K562 (cell line): ENCODE data around the gene GATC. TPM values are rescaled to one million over a fixed set of nuclear protein-coding genes. Genes with fewer than 3 reads are reported as not detected.

ENCODE experiments used
- BHLHE40 ChIP-seq: IDR thresholded peaks from 2 replicates; pipeline ENCODE4 v1.6.1; 2011; ENCODE audit warnings: low read length, improper control_type of control experiment
- BRF1 ChIP-seq: IDR thresholded peaks from 3 replicates; pipeline ENCODE4 v1.6.1; 2011; ENCODE audit warnings: borderline replicate concordance, mild to moderate bottlenecking; ENCODE audit not compliant: insufficient read length; ENCODE audit errors: extremely low read depth
- CREM ChIP-seq: IDR thresholded peaks from 2 replicates; pipeline ENCODE4 v1.6.1; 2014; ENCODE audit warnings: antibody characterized with exemption, low read depth
- EZH2 ChIP-seq: IDR thresholded peaks from 2 replicates; pipeline ENCODE4 v1.6.1; 2012; ENCODE audit warnings: low read depth, mild to moderate bottlenecking, inconsistent platforms, low read length, borderline replicate concordance
- FOSL1 ChIP-seq: fragments of 200-800 bp; sonication (Bioruptor generic); conservative IDR thresholded peaks from 2 replicates; pipeline ENCODE4 v1.6.1; 2016; ENCODE audit warnings: missing genetic modification characterization, missing compliant biosample characterization
- GATAD2A ChIP-seq: fragments of 450-650 bp; IDR thresholded peaks from 2 replicates; pipeline ENCODE4 v1.6.1; 2017
- HNRNPH1 ChIP-seq: fragments of 200-400 bp; formaldehyde crosslinking; optimal IDR thresholded peaks from 2 replicates; pipeline ENCODE3; 2017; ENCODE audit warnings: low read depth, mild to moderate bottlenecking, low read length, moderate library complexity
- KLF1 ChIP-seq: fragments of 450-650 bp; IDR thresholded peaks from 2 replicates; pipeline ENCODE4 v1.6.1; 2016; ENCODE audit warnings: missing genetic modification characterization, missing compliant biosample characterization
- MXI1 ChIP-seq: IDR thresholded peaks from 2 replicates; pipeline ENCODE4 v1.6.1; 2011; ENCODE audit warnings: low read depth, mild to moderate bottlenecking, improper control_type of control experiment, low read length
- MYNN ChIP-seq, 2 experiments: sonication (generic); formaldehyde crosslinking in 1 of 2; IDR thresholded peaks; 2 replicates each; pipeline versions ENCODE4 v1.5.0 to v1.6.1; 2016 to 2020; ENCODE audit warnings: antibody characterized with exemption in 1 of 2, missing genetic modification reagents in 1 of 2
- NBN ChIP-seq: fragments of 450-650 bp; IDR thresholded peaks from 2 replicates; pipeline ENCODE4 v1.6.1; 2016; ENCODE audit warnings: low read depth, mild to moderate bottlenecking
- PHTF2 ChIP-seq: fragments of 250-450 bp; sonication (Bioruptor Pico); IDR thresholded peaks from 2 replicates; pipeline ENCODE4 v1.5.0; 2021; ENCODE audit warnings: mild to moderate bottlenecking
- PTBP1 ChIP-seq: fragments of 200-400 bp; formaldehyde crosslinking; IDR thresholded peaks from 2 replicates; pipeline ENCODE4 v1.6.1; 2017; ENCODE audit warnings: low read depth, low read length
- RCOR1 ChIP-seq, 2 experiments: IDR thresholded peaks; 2 replicates each; pipeline ENCODE4 v1.6.1; 2012; ENCODE audit warnings: low read depth in 2 of 2, low read length in 2 of 2, borderline replicate concordance in 1 of 2, improper control_type of control experiment in 1 of 2
- SPI1 ChIP-seq: IDR thresholded peaks from 2 replicates; pipeline ENCODE4 v1.6.1; 2011; ENCODE audit warnings: low read depth, low read length, control low read depth, borderline replicate concordance
- XRCC5 ChIP-seq: fragments of 200-400 bp; formaldehyde crosslinking; IDR thresholded peaks from 2 replicates; pipeline ENCODE4 v1.6.1; 2017; ENCODE audit warnings: low read depth, mild to moderate bottlenecking, low read length
- ZNF274 ChIP-seq: IDR thresholded peaks from 2 replicates; pipeline ENCODE4 v1.6.1; 2011; ENCODE audit warnings: low read depth, mild to moderate bottlenecking, low read length, moderate library complexity, borderline replicate concordance
- polyA plus RNA-seq, 8 experiments: library from polyadenylated mRNA; depleted of rRNA in 4 of 8; stranded (reverse) in 5 of 8; unstranded in 3 of 8; fragments of >200 nt; fragmentation: Nextera tagmentation in 2 of 8; fragmentation: Illumina TruSeq in 1 of 8; extraction: Ambion mirVana in 2 of 8; extraction: Trizol in 1 of 8; gene quantifications; 2 replicates each; pipeline versions ENCODE4 v1.2.1 to v1.2.3, GENCODE V29; 2011 to 2014; ENCODE audit warnings: inconsistent platforms in 1 of 8, missing spikeins in 1 of 8
- total RNA-seq, 7 experiments: library from RNA; depleted of rRNA in 6 of 7; stranded (reverse); fragments of >200 nt in 6 of 7; fragmentation: Illumina TruSeq in 2 of 7; extraction: Trizol in 2 of 7; gene quantifications; 2 replicates each; pipeline versions ENCODE4 v1.2.1 to v1.2.3, GENCODE V29; 2011 to 2021; ENCODE audit warnings: low replicate concordance in 1 of 7
- TF ChIP-seq, protein P1 (sequence below): IDR thresholded peaks from 2 replicates; pipeline ENCODE4 v1.6.1; 2012; ENCODE audit warnings: low read depth, low read length, improper control_type of control experiment, borderline replicate concordance
- TF ChIP-seq, protein P2 (sequence below): fragments of 450-650 bp; formaldehyde crosslinking; IDR thresholded peaks from 2 replicates; pipeline ENCODE4 v1.4.0; 2020; ENCODE audit warnings: mild to moderate bottlenecking, moderate library complexity
- TF ChIP-seq, protein P3 (sequence below): fragments of 250-450 bp; sonication (Bioruptor Pico); IDR thresholded peaks from 2 replicates; pipeline ENCODE4 v1.5.0; 2021; ENCODE audit warnings: mild to moderate bottlenecking, borderline replicate concordance
- TF ChIP-seq, protein P4 (sequence below), 2 experiments: fragments of 450-650 bp in 1 of 2; IDR thresholded peaks; 2 replicates each; pipeline ENCODE4 v1.6.1; 2011 to 2017; ENCODE audit warnings: low read depth in 2 of 2, antibody characterized with exemption in 1 of 2, borderline replicate concordance in 1 of 2, low read length in 1 of 2, mild to moderate bottlenecking in 1 of 2, mixed read lengths in 1 of 2; ENCODE audit not compliant: control insufficient read depth in 1 of 2

The GATC gene
- total and polyA plus RNA-seq, 9 of the 15 experiments (the other 6 are each of a cell fraction or from before 2014, with no cell fraction given) = 5.8 to 52.6 (median 28.2) TPM

DNA sequence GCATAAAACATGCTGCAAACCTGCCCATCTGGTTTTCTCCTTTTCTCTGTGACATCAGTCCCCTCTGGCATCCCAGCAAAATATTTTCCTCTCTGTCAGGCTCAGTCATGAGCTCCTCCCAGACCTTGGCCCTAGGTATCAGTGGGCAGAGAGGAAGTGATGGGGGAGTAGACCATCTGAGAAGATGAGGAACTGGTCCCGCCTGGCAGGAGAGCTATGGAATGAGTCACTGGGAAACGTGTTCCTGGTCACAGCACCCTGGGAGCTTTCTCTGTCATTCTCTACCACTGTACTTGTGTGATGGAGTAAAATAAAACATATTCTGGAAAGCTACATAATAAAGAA is 28.3 kb downstream of the GATC start (continued):
- TF ChIP-seq, protein P1, sequence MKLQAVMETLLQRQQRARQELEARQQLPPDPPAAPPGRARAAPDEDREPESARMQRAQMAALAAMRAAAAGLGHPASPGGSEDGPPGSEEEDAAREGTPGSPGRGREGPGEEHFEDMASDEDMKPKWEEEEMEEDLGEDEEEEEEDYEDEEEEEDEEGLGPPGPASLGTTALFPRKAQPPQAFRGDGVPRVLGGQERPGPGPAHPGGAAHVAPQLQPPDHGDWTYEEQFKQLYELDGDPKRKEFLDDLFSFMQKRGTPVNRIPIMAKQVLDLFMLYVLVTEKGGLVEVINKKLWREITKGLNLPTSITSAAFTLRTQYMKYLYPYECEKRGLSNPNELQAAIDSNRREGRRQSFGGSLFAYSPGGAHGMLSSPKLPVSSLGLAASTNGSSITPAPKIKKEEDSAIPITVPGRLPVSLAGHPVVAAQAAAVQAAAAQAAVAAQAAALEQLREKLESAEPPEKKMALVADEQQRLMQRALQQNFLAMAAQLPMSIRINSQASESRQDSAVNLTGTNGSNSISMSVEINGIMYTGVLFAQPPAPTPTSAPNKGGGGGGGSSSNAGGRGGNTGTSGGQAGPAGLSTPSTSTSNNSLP = no peak
- TF ChIP-seq, protein P2, sequence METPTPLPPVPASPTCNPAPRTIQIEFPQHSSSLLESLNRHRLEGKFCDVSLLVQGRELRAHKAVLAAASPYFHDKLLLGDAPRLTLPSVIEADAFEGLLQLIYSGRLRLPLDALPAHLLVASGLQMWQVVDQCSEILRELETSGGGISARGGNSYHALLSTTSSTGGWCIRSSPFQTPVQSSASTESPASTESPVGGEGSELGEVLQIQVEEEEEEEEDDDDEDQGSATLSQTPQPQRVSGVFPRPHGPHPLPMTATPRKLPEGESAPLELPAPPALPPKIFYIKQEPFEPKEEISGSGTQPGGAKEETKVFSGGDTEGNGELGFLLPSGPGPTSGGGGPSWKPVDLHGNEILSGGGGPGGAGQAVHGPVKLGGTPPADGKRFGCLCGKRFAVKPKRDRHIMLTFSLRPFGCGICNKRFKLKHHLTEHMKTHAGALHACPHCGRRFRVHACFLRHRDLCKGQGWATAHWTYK (CRISPR knock-in tag) = no peak
- TF ChIP-seq SPI1 = peak; percentile 96
- TF ChIP-seq MXI1 = no peak
- no peak for TF ChIP-seq PHTF2 (CRISPR knock-in tag)
- TF ChIP-seq HNRNPH1 = no peak
- no peak for TF ChIP-seq NBN
- TF ChIP-seq XRCC5 = no peak
- TF ChIP-seq, protein P3, sequence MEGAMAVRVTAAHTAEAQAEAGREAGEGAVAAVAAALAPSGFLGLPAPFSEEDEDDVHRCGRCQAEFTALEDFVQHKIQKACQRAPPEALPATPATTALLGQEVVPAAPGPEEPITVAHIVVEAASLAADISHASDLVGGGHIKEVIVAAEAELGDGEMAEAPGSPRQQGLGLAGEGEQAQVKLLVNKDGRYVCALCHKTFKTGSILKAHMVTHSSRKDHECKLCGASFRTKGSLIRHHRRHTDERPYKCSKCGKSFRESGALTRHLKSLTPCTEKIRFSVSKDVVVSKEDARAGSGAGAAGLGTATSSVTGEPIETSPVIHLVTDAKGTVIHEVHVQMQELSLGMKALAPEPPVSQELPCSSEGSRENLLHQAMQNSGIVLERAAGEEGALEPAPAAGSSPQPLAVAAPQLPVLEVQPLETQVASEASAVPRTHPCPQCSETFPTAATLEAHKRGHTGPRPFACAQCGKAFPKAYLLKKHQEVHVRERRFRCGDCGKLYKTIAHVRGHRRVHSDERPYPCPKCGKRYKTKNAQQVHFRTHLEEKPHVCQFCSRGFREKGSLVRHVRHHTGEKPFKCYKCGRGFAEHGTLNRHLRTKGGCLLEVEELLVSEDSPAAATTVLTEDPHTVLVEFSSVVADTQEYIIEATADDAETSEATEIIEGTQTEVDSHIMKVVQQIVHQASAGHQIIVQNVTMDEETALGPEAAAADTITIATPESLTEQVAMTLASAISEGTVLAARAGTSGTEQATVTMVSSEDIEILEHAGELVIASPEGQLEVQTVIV = no peak
- peak; percentile 35; the same call in 1 of the 2 replicates for TF ChIP-seq CREM
- no peak for TF ChIP-seq KLF1
- TF ChIP-seq BHLHE40 = peak; percentile 30; the same call in 1 of the 2 replicates
- TF ChIP-seq FOSL1 (tag) = peak; percentile 79
- no peak for TF ChIP-seq EZH2
- no peak for TF ChIP-seq ZNF274
- no peak for TF ChIP-seq BRF1
- 0 out of 4 replicates have a peak, but pooled peaks of 1 of the 2 experiments have one; percentile 56 for TF ChIP-seq RCOR1 (IDR thresholded peaks at IDR 0.05; ENCODE audit: borderline replicate concordance in 1 of 2, low read depth in 2 of 2, low read length in 2 of 2)
- TF ChIP-seq MYNN (IDR thresholded peaks at IDR 0.05) = peak; percentile 72
- TF ChIP-seq MYNN (CRISPR knock-in tag; IDR thresholded peaks at IDR 0.05) = no peak
- TF ChIP-seq GATAD2A = no peak
- TF ChIP-seq PTBP1 = no peak
- TF ChIP-seq, protein P4, sequence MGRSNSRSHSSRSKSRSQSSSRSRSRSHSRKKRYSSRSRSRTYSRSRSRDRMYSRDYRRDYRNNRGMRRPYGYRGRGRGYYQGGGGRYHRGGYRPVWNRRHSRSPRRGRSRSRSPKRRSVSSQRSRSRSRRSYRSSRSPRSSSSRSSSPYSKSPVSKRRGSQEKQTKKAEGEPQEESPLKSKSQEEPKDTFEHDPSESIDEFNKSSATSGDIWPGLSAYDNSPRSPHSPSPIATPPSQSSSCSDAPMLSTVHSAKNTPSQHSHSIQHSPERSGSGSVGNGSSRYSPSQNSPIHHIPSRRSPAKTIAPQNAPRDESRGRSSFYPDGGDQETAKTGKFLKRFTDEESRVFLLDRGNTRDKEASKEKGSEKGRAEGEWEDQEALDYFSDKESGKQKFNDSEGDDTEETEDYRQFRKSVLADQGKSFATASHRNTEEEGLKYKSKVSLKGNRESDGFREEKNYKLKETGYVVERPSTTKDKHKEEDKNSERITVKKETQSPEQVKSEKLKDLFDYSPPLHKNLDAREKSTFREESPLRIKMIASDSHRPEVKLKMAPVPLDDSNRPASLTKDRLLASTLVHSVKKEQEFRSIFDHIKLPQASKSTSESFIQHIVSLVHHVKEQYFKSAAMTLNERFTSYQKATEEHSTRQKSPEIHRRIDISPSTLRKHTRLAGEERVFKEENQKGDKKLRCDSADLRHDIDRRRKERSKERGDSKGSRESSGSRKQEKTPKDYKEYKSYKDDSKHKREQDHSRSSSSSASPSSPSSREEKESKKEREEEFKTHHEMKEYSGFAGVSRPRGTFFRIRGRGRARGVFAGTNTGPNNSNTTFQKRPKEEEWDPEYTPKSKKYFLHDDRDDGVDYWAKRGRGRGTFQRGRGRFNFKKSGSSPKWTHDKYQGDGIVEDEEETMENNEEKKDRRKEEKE (IDR thresholded peaks at IDR 0.05; ENCODE audit: borderline replicate concordance in 1 of 2, control insufficient read depth in 1 of 2, low read depth in 2 of 2, low read length in 1 of 2) = no peak
